ENCODE measurements around the gene SH3GL1. TPM values are rescaled to one million over a fixed set of nuclear protein-coding genes. Genes with fewer than 3 reads are reported as not detected.
"Not testable (repeated sequence)": the region's sequence is repeated elsewhere in the genome, so short reads cannot be mapped to it uniquely, and the experiment has no call there.

Gene SH3GL1
- total RNA-seq, 1 donor from 2014 or later: 16.2 TPM

DNA sequence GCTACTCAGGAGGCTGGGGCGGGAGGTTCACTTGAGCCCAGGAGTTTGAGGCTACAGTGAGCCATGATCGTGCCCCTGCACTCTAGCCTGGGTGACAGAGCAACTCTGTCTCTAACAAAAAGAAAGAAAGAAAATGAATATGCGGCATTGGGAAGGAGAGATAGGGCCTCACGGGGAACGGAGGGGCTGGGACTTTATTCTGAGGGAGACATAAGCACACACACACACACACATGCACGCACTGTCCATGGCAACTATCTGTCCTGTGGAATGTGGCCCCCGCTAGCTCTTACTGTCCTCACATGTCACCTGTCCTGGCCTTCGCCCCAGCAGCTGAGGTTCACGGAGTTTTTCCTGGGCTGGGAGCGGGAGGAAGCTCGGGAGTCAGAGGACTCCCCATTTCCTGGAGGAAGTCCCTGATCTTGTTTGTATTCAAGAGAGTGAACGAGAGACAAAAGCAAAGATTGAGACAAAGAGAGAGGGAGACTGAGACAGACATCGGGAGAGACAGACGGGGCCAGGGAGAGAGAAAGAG is 62.4 kb downstream of the SH3GL1 start:
- H3K9ac ChIP-seq (ENCODE audit: low read depth in 1 of 3, low read length in 3 of 3): peak overlapping the region; percentile 60 to 88 (median 79)
- H3K4me3 ChIP-seq (ENCODE audit: low read length in 3 of 3): peak overlapping the region; percentile 64 to 81 (median 72)
- peaks cover 7 to 14% (median 11%) of the 10 kb centered on the region in 3 donors for H3K4me1 ChIP-seq (ENCODE audit: control insufficient read depth in 3 of 3, insufficient read depth in 3 of 3, low read length in 3 of 3)
- no peaks in the 10 kb centered on the region for H3K9me3 ChIP-seq (ENCODE audit: control insufficient read depth in 3 of 3, low read length in 3 of 3)
- H3K36me3 ChIP-seq (ENCODE audit: control insufficient read depth in 3 of 3, insufficient read depth in 3 of 3, low read length in 3 of 3): no peaks in the 10 kb centered on the region
- no peak overlapping the region for H3K27ac ChIP-seq (ENCODE audit: low read depth, low read length)
- no peaks in the 10 kb centered on the region for H3K27me3 ChIP-seq (ENCODE audit: control insufficient read depth in 3 of 3, insufficient read depth in 3 of 3, low read length in 3 of 3)

DNA sequence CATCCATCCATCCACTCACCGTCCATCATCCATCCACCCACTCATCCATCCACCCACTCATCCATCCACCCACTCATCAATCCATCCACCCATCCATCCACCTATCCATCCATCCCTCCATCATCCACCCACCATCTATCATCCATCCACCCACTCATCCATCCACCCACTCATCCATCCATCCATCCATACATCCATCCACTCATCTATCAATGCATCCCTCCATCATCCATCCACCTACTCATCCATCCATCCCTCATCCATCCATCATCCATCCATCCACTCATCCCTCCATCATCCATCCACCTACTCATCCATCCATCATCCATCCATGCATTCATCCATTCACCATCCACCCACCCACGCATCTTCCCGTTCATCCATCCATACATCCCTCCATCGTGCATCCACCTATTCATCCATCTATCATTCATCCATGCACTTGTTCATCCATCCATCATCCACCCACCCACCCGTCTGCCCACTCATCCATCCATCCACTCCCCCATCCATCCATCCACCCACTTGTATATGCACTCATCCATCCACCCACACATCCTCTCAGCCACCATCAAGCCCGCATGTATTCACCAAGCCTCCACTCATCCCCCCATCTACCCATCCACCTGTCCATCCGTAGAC is 65.3 kb downstream of the SH3GL1 start:
- Histone ChIP-seq H3K36me3 (ENCODE audit: control insufficient read depth in 3 of 3, insufficient read depth in 3 of 3, low read length in 3 of 3) (no peaks in the 10 kb centered on the region), H3K4me1 (ENCODE audit: control insufficient read depth in 3 of 3, insufficient read depth in 3 of 3, low read length in 3 of 3) (peaks cover 3 to 8% (median 5%) of the 10 kb centered on the region in 3 donors), H3K9ac (ENCODE audit: low read depth in 1 of 3, low read length in 3 of 3) (no peak overlapping the region), H3K27ac (ENCODE audit: low read depth, low read length) (no peak overlapping the region), H3K4me3 (ENCODE audit: low read length in 3 of 3) (no peak overlapping the region), H3K27me3 (ENCODE audit: control insufficient read depth in 3 of 3, insufficient read depth in 3 of 3, low read length in 3 of 3) (no peaks in the 10 kb centered on the region), H3K9me3 (ENCODE audit: control insufficient read depth in 3 of 3, low read length in 3 of 3) (no peaks in the 10 kb centered on the region)

GRCh38 chr19:4329858-4330257 is 70.5 kb downstream of the SH3GL1 start:
- Histone ChIP-seq H3K36me3 (ENCODE audit: control insufficient read depth in 3 of 3, insufficient read depth in 3 of 3, low read length in 3 of 3) (no peaks in the 10 kb centered on the region), H3K9me3 (ENCODE audit: control insufficient read depth in 3 of 3, low read length in 3 of 3) (no peaks in the 10 kb centered on the region), H3K27me3 (ENCODE audit: control insufficient read depth in 3 of 3, insufficient read depth in 3 of 3, low read length in 3 of 3) (peaks cover 5 to 25% (median 22%) of the 10 kb centered on the region in 3 donors), H3K9ac (ENCODE audit: low read depth in 1 of 3, low read length in 3 of 3) (no peak overlapping the region), H3K4me3 (ENCODE audit: low read length in 3 of 3) (no peak overlapping the region), H3K4me1 (ENCODE audit: control insufficient read depth in 3 of 3, insufficient read depth in 3 of 3, low read length in 3 of 3) (peaks cover 8 to 18% (median 16%) of the 10 kb centered on the region in 3 donors), H3K27ac (ENCODE audit: low read depth, low read length) (no peak overlapping the region)

DNA sequence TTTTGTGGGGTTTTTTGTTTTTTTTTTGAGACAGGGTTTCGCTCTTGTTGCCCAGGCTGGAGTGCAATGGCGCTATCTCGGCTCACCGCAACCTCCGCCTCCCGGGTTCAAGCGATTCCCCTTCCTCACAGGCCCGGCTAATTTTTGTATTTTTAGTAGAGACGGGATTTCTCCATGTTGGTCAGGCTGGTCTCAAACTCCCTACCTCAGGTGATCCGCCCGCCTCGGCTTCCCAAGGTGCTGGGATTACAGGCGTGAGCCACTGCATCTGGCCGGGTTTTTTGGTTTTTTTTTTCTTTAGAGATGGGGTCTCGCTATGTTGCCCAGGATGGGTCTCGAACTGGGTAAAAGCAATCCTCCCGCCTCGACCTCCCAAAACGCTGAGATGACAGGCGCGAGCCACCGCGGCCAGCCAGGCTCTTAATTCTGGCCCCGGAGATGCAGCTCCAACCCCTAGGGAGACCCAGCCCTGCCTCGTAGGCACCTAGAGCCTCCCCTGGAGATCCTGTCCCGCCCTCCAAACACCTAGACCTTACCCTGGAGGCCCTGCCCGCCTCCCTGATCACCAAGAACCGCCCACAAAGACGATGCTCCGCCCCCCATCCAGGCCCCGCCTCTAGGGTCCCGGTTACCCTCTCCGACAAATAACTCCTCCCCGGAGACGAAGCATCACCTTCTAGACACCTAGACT is 71.2 kb downstream of the SH3GL1 start:
- H3K27me3 ChIP-seq (ENCODE audit: control insufficient read depth in 3 of 3, insufficient read depth in 3 of 3, low read length in 3 of 3): peaks cover 5 to 25% (median 22%) of the 10 kb centered on the region in 3 donors
- H3K4me3 ChIP-seq (ENCODE audit: low read length in 3 of 3): peak overlapping the region; percentile 43 to 65 (median 51)
- H3K27ac ChIP-seq (ENCODE audit: low read depth, low read length); H3K36me3 ChIP-seq (ENCODE audit: control insufficient read depth in 3 of 3, insufficient read depth in 3 of 3, low read length in 3 of 3); H3K9ac ChIP-seq (ENCODE audit: low read depth in 1 of 3, low read length in 3 of 3); H3K9me3 ChIP-seq (ENCODE audit: control insufficient read depth in 3 of 3, low read length in 3 of 3): not testable (repeated sequence)
- peaks cover 8 to 18% (median 16%) of the 10 kb centered on the region in 3 donors for H3K4me1 ChIP-seq (ENCODE audit: control insufficient read depth in 3 of 3, insufficient read depth in 3 of 3, low read length in 3 of 3)

GRCh38 chr19:4328243-4328990 is 71.9 kb downstream of the SH3GL1 start:
- Histone ChIP-seq H3K9me3 (ENCODE audit: control insufficient read depth in 3 of 3, low read length in 3 of 3) (no peaks in the 10 kb centered on the region), H3K27me3 (ENCODE audit: control insufficient read depth in 3 of 3, insufficient read depth in 3 of 3, low read length in 3 of 3) (peaks cover 5 to 25% (median 22%) of the 10 kb centered on the region in 3 donors), H3K4me1 (ENCODE audit: control insufficient read depth in 3 of 3, insufficient read depth in 3 of 3, low read length in 3 of 3) (peaks cover 8 to 18% (median 16%) of the 10 kb centered on the region in 3 donors), H3K9ac (ENCODE audit: low read depth in 1 of 3, low read length in 3 of 3) (peak overlapping the region in 1 of 3 donors; percentile 40), H3K27ac (ENCODE audit: low read depth, low read length) (no peak overlapping the region), H3K36me3 (ENCODE audit: control insufficient read depth in 3 of 3, insufficient read depth in 3 of 3, low read length in 3 of 3) (no peaks in the 10 kb centered on the region), H3K4me3 (ENCODE audit: low read length in 3 of 3) (peak overlapping the region; percentile 43 to 67 (median 51))

GRCh38 chr19:4327877-4328242 is 72.5 kb downstream of the SH3GL1 start:
- Histone ChIP-seq H3K27me3 (ENCODE audit: control insufficient read depth in 3 of 3, insufficient read depth in 3 of 3, low read length in 3 of 3) (peaks cover 5 to 25% (median 22%) of the 10 kb centered on the region in 3 donors), H3K9ac (ENCODE audit: low read depth in 1 of 3, low read length in 3 of 3) (peak overlapping the region in 1 of 3 donors; percentile 57), H3K9me3 (ENCODE audit: control insufficient read depth in 3 of 3, low read length in 3 of 3) (no peaks in the 10 kb centered on the region), H3K4me3 (ENCODE audit: low read length in 3 of 3) (peak overlapping the region in 2 of 3 donors; percentile 49 to 67), H3K4me1 (ENCODE audit: control insufficient read depth in 3 of 3, insufficient read depth in 3 of 3, low read length in 3 of 3) (peaks cover 8 to 18% (median 16%) of the 10 kb centered on the region in 3 donors), H3K27ac (ENCODE audit: low read depth, low read length) (no peak overlapping the region), H3K36me3 (ENCODE audit: control insufficient read depth in 3 of 3, insufficient read depth in 3 of 3, low read length in 3 of 3) (no peaks in the 10 kb centered on the region)

DNA sequence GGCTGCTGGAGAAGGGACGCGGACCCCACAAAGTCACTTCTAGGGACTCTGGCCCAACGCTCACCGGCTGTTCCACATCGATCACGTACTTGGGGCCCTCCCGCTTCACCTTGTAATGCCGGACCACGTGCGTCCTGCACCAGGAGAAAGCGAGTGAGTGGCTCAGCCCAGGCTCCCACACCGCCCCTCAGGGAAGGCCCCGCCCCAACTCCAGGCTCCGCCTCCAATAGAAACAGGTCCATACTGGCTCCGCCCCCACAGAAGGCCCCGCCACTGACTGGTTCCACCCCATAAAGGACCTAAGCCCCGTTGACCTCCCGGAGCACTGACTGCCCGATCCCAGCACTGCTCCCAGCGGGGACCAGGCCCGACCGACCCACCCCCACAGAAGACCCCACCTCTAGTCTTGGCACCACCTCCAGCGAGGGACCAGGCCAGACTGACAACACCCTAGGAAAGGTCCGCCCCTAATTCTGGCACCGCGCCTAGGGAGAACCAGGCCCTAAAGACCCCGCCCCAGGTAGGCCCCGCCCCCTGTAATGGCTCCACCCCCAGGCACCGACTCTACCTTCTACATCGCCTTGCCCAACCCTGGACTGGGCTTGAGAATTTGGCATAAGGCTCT is 73.0 kb downstream of the SH3GL1 start:
- Histone ChIP-seq H3K27ac (ENCODE audit: low read depth, low read length) (no peak overlapping the region), H3K27me3 (ENCODE audit: control insufficient read depth in 3 of 3, insufficient read depth in 3 of 3, low read length in 3 of 3) (peaks cover 5 to 25% (median 22%) of the 10 kb centered on the region in 3 donors), H3K36me3 (ENCODE audit: control insufficient read depth in 3 of 3, insufficient read depth in 3 of 3, low read length in 3 of 3) (no peaks in the 10 kb centered on the region), H3K4me3 (ENCODE audit: low read length in 3 of 3) (peak overlapping the region in 2 of 3 donors; percentile 49 to 67), H3K9me3 (ENCODE audit: control insufficient read depth in 3 of 3, low read length in 3 of 3) (no peaks in the 10 kb centered on the region), H3K4me1 (ENCODE audit: control insufficient read depth in 3 of 3, insufficient read depth in 3 of 3, low read length in 3 of 3) (peaks cover 8 to 18% (median 16%) of the 10 kb centered on the region in 3 donors), H3K9ac (ENCODE audit: low read depth in 1 of 3, low read length in 3 of 3) (peak overlapping the region in 1 of 3 donors; percentile 57)

DNA sequence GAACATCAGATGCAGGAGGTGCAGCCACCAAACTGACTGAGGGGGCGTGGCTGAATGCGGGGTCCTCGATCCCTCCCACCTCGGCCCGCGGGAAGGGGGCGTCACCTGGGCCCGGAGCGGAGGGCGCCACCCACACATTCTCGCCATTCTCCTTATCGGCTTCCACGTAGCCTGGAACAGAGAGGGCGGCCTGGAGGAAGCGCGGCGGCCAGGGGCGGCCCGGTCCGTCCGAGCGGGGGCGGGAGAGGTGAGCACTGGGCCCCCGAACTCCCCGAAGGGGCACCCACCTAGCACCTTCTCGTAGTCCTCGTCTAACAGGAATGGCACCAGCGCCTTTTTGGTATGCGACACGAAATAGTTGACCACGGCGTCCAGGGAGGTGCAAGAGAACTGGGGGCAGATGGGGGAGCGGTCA is 73.5 kb downstream of the SH3GL1 start:
- H3K4me1 ChIP-seq (ENCODE audit: control insufficient read depth in 3 of 3, insufficient read depth in 3 of 3, low read length in 3 of 3): peaks cover 8 to 18% (median 16%) of the 10 kb centered on the region in 3 donors
- no peak overlapping the region for H3K27ac ChIP-seq (ENCODE audit: low read depth, low read length)
- peak overlapping the region in 2 of 3 donors; percentile 9 to 41 for H3K4me3 ChIP-seq (ENCODE audit: low read length in 3 of 3)
- H3K9ac ChIP-seq (ENCODE audit: low read depth in 1 of 3, low read length in 3 of 3): no peak overlapping the region
- H3K36me3 ChIP-seq (ENCODE audit: control insufficient read depth in 3 of 3, insufficient read depth in 3 of 3, low read length in 3 of 3): no peaks in the 10 kb centered on the region
- H3K9me3 ChIP-seq (ENCODE audit: control insufficient read depth in 3 of 3, low read length in 3 of 3): no peaks in the 10 kb centered on the region
- H3K27me3 ChIP-seq (ENCODE audit: control insufficient read depth in 3 of 3, insufficient read depth in 3 of 3, low read length in 3 of 3): peaks cover 5 to 25% (median 22%) of the 10 kb centered on the region in 3 donors

GRCh38 chr19:4326215-4326836 is 74.0 kb downstream of the SH3GL1 start:
- no peak overlapping the region for H3K9ac ChIP-seq (ENCODE audit: low read depth in 1 of 3, low read length in 3 of 3)
- H3K36me3 ChIP-seq (ENCODE audit: control insufficient read depth in 3 of 3, insufficient read depth in 3 of 3, low read length in 3 of 3): no peaks in the 10 kb centered on the region

More at GRCh38 chr19:4326215-4326836, 74.0 kb downstream of the SH3GL1 start:
- peaks cover 5 to 25% (median 22%) of the 10 kb centered on the region in 3 donors for H3K27me3 ChIP-seq (ENCODE audit: control insufficient read depth in 3 of 3, insufficient read depth in 3 of 3, low read length in 3 of 3)
- H3K4me3 ChIP-seq (ENCODE audit: low read length in 3 of 3): no peak overlapping the region
- peaks cover 8 to 18% (median 16%) of the 10 kb centered on the region in 3 donors for H3K4me1 ChIP-seq (ENCODE audit: control insufficient read depth in 3 of 3, insufficient read depth in 3 of 3, low read length in 3 of 3)
- H3K9me3 ChIP-seq (ENCODE audit: control insufficient read depth in 3 of 3, low read length in 3 of 3): no peaks in the 10 kb centered on the region
- H3K27ac ChIP-seq (ENCODE audit: low read depth, low read length): no peak overlapping the region
